ENCODE measurements around the gene NPTX1.
A peak's percentile ranks its signal among the peaks of the same experiment; 100 is the strongest.

The NPTX1 gene

GRCh38 chr17:80457236-80457856, 19.1 kb downstream of the NPTX1 start:
- DNase-seq: no peak

GRCh38 chr17:80456465-80457235, 19.8 kb downstream of the NPTX1 start:
- DNase-seq: no peak

- no peak for DNase-seq
Measured at GRCh38 chr17:80455784-80456183, 20.6 kb downstream of the NPTX1 start.

GRCh38 chr17:80455336-80455710, 21.1 kb downstream of the NPTX1 start:
- DNase-seq: no peak

GRCh38 chr17:80454557-80455335, 21.7 kb downstream of the NPTX1 start:
- peak; percentile 94 for DNase-seq

GRCh38 chr17:80453998-80454556, 22.3 kb downstream of the NPTX1 start:
- DNase-seq: no peak

- DNase-seq: no peak
Measured at GRCh38 chr17:80453126-80453997, 23.0 kb downstream of the NPTX1 start.

- no peak for DNase-seq
Measured at GRCh38 chr17:80452173-80452915, 24.1 kb downstream of the NPTX1 start.

GRCh38 chr17:80451104-80451775, 25.2 kb downstream of the NPTX1 start:
- no peak for DNase-seq

GRCh38 chr17:80449930-80450576, 26.4 kb downstream of the NPTX1 start:
- no peak for DNase-seq

GRCh38 chr17:80449194-80449929, 27.0 kb downstream of the NPTX1 start:
- DNase-seq: no peak

- DNase-seq: no peak
Measured at GRCh38 chr17:80447790-80448189, 28.6 kb downstream of the NPTX1 start.

- DNase-seq: no peak
Measured at GRCh38 chr17:80446645-80447405, 29.6 kb downstream of the NPTX1 start.

GRCh38 chr17:80445726-80446110, 30.7 kb downstream of the NPTX1 start:
- DNase-seq: no peak

GRCh38 chr17:80445007-80445725, 31.2 kb downstream of the NPTX1 start:
- no peak for DNase-seq

- no peak for DNase-seq
Measured at GRCh38 chr17:80444644-80444979, 31.8 kb downstream of the NPTX1 start.

GRCh38 chr17:80443916-80444643, 32.3 kb downstream of the NPTX1 start:
- DNase-seq: no peak

GRCh38 chr17:80443498-80443897, 32.9 kb downstream of the NPTX1 start:
- DNase-seq: no peak

All from effector CD4-positive, alpha-beta T cell (primary cell).